ENCODE measurements around the gene MYO1B.

The MYO1B gene

DNA sequence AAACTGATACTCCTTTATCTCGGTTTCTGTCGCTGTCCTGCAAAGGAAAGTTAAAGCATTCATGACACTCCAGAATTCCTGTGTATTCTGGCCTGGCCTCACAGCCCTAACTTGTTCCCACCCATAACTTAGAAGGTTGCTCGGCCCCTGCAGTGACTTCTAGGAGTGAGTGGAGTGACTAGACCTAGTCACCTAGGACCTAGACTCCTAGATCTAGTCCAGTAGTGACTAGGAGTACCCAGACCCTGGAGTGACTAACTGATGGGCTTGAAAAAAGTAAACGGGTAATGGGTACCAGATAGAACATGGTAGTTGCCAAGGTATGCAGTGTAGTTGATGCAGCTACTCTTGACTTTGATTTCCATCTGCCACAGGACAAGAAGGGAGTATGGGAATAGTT lies 181.8 kb downstream of the MYO1B start:
- TF ChIP-seq TAF1 (IDR thresholded peaks at IDR 0.05; ENCODE audit: borderline replicate concordance, low read depth, low read length), result no peak
- TF ChIP-seq POLR2AphosphoS5 (IDR thresholded peaks at IDR 0.05; ENCODE audit: low read depth, low read length), result no peak
- TF ChIP-seq POLR2A (IDR thresholded peaks at IDR 0.05; ENCODE audit: low read depth, low read length), result no peak
- DNase-seq (ENCODE audit: insufficient read length), result no peak
- FAIRE-seq, result no peak

DNA sequence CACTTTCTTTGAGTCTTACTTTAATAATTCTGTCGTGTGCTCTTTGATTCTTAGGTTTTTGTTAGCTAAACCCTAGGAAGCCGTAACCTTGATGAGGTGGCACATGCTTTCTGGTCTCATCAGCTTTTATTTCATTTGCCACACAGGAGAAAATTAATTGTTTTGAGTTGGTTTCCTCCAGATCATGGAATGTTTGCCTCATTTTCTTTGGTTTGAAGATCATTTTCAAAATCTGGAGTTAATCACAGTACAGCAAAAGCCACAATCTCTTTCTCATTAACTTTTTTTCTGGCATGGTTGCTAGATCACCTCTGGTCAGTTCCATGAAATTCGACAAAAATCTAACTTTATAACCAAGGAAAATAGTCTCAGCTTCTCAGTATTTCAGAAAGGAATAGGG lies 182.9 kb downstream of the MYO1B start:
- DNase-seq (ENCODE audit: insufficient read length) (no peak), FAIRE-seq (no peak)
- TF ChIP-seq POLR2A (IDR thresholded peaks at IDR 0.05; ENCODE audit: low read depth, low read length), result no peak
- no peak for TF ChIP-seq POLR2AphosphoS5 (IDR thresholded peaks at IDR 0.05; ENCODE audit: low read depth, low read length)
- no peak for TF ChIP-seq TAF1 (IDR thresholded peaks at IDR 0.05; ENCODE audit: borderline replicate concordance, low read depth, low read length)

DNA sequence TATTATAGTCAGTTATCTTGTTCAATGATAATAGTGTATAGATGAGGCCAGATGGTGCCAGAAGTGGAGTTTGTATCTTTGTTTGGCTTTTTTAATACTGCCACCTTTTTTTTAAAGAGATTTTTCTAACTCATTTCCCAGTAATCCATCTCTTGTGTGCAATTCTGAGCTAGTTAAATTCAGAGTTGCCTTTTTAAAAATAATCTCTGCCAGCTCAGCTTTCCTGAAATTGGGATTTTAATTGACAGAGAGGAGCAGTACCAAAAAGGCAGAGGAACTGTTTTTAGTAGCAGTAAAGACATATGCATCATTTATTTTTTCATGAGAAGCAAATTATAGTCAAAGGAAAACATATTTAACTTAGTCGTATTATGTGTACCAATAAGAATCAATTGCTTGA lies 185.3 kb downstream of the MYO1B start:
- no peak for TF ChIP-seq POLR2AphosphoS5 (IDR thresholded peaks at IDR 0.05; ENCODE audit: low read depth, low read length)
- TF ChIP-seq TAF1 (IDR thresholded peaks at IDR 0.05; ENCODE audit: borderline replicate concordance, low read depth, low read length), result no peak
- TF ChIP-seq POLR2A (IDR thresholded peaks at IDR 0.05; ENCODE audit: low read depth, low read length), result no peak
- DNase-seq (ENCODE audit: insufficient read length) (no peak), FAIRE-seq (no peak)

DNA sequence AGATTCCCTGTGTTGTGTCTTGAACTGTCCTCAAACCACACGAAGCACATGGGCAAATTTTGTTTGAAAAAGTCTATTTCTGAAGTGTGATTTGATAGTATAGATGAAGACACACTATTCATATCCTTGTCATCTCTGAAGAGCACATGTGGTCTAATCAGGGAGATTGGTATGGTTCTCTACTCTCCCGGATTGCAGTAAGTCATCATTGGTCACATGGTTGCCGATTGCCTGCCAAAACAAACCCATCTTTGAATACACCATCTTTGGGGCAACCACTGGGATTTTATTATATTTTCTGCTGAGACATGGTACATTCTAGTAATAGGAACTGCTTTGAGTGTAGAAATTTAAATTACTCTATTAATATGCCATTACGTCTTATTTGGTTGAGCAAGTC lies 186.9 kb downstream of the MYO1B start:
- FAIRE-seq (no peak), DNase-seq (ENCODE audit: insufficient read length) (no peak)
- TF ChIP-seq POLR2A (IDR thresholded peaks at IDR 0.05; ENCODE audit: low read depth, low read length), result no peak
- TF ChIP-seq TAF1 (IDR thresholded peaks at IDR 0.05; ENCODE audit: borderline replicate concordance, low read depth, low read length), result no peak
- TF ChIP-seq POLR2AphosphoS5 (IDR thresholded peaks at IDR 0.05; ENCODE audit: low read depth, low read length), result no peak

DNA sequence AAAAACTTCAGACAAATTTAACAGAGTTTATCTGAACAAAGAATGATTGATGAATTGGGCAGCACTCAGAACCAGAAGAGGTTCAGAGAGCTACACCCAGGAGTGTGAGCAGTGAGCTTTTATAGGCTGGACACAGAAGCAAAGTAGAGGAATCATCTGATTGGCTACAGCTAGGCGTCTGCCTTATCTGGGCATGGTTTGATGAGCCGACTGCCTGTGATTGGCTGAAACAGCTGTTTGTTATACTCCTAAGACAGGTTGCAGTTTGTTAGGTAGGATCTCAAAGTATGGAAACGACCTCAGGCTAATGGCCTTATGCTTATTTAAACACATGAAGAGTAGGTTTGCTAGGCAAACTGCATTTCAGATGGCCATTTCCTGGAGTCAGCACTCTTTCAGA lies 188.9 kb downstream of the MYO1B start:
- no peak for TF ChIP-seq POLR2AphosphoS5 (IDR thresholded peaks at IDR 0.05; ENCODE audit: low read depth, low read length)
- TF ChIP-seq TAF1 (IDR thresholded peaks at IDR 0.05; ENCODE audit: borderline replicate concordance, low read depth, low read length), result no peak
- TF ChIP-seq POLR2A (IDR thresholded peaks at IDR 0.05; ENCODE audit: low read depth, low read length), result no peak
- no peak for FAIRE-seq
- no peak for DNase-seq (ENCODE audit: insufficient read length)

DNA sequence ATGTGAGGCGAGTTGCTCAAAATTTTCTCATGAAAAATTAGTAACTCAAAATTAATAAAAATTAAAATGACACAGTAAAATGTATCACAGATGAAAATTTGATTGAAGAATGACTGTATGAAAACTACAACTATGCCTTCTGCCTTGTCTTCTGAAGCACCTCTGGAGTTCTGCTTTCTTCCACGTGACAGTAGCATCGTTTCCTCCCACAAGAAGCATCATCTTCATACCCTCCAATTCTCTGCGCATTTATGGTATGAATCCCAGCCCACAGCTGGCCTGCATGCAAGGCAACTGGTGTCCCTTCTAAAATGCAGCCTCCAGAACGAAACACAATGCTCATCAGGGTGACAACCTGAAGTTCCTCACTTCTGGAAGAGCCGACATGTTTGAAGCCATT lies 189.9 kb downstream of the MYO1B start:
- TF ChIP-seq POLR2AphosphoS5 (IDR thresholded peaks at IDR 0.05; ENCODE audit: low read depth, low read length) (no peak), TAF1 (IDR thresholded peaks at IDR 0.05; ENCODE audit: borderline replicate concordance, low read depth, low read length) (no peak), POLR2A (IDR thresholded peaks at IDR 0.05; ENCODE audit: low read depth, low read length) (no peak)
- DNase-seq (ENCODE audit: insufficient read length) (no peak), FAIRE-seq (no peak)

DNA sequence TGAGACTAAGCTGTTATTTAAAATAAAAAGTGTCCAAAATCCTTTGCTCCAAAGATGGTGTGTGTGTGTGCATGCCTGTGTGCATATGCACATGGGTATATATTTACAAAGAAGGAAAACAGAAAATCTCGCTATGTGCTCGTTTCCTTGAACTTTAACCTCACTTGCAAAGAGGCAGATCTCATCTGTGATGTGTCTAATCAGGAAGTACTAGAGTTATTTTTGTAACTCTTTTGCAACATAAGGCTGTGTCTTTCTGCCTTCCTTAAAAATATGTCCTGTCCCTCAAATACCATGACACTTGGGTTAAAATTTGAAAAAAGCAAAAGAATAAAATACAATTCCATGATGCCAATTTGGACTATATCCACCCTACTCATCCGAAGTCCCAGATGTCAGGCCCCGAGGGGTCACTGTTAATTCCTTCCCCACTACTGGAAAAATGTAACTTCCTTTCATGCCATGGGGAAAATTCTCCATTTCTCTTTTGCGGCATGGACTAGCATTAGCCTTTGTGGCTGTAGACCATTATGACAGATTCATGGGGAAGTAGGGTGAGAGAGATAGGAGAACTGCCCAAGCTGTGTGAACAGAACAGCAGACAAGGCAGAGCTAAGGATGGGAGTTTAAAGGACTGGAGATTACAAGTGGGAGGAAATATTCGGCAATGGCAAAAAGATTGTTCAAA lies 191.3 kb downstream of the MYO1B start:
- FAIRE-seq (no peak), DNase-seq (ENCODE audit: insufficient read length) (no peak)
- no peak for TF ChIP-seq POLR2A (IDR thresholded peaks at IDR 0.05; ENCODE audit: low read depth, low read length)
- TF ChIP-seq TAF1 (IDR thresholded peaks at IDR 0.05; ENCODE audit: borderline replicate concordance, low read depth, low read length), result no peak
- no peak for TF ChIP-seq POLR2AphosphoS5 (IDR thresholded peaks at IDR 0.05; ENCODE audit: low read depth, low read length)

DNA sequence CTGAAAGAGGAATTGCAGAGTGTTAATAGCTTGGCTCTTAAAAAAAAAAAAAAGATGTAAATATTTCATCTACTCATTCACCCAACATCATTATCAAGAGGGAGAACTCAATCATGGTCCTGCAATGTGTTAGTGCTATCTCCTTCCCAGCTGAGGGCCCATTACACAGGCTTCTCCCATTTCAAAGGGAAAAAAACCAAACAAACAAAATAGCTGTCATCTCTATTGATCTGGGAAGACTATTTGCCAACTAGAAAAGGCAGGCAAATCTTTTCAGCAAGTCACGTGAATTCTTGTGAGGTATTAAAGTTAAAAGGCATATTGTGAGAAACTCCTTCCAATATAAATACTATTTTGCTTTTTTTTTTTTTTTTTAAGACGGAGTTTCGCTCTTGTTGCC lies 194.3 kb downstream of the MYO1B start:
- FAIRE-seq (no peak), DNase-seq (ENCODE audit: insufficient read length) (no peak)
- no peak for TF ChIP-seq POLR2A (IDR thresholded peaks at IDR 0.05; ENCODE audit: low read depth, low read length)
- TF ChIP-seq POLR2AphosphoS5 (IDR thresholded peaks at IDR 0.05; ENCODE audit: low read depth, low read length), result no peak
- no peak for TF ChIP-seq TAF1 (IDR thresholded peaks at IDR 0.05; ENCODE audit: borderline replicate concordance, low read depth, low read length)

DNA sequence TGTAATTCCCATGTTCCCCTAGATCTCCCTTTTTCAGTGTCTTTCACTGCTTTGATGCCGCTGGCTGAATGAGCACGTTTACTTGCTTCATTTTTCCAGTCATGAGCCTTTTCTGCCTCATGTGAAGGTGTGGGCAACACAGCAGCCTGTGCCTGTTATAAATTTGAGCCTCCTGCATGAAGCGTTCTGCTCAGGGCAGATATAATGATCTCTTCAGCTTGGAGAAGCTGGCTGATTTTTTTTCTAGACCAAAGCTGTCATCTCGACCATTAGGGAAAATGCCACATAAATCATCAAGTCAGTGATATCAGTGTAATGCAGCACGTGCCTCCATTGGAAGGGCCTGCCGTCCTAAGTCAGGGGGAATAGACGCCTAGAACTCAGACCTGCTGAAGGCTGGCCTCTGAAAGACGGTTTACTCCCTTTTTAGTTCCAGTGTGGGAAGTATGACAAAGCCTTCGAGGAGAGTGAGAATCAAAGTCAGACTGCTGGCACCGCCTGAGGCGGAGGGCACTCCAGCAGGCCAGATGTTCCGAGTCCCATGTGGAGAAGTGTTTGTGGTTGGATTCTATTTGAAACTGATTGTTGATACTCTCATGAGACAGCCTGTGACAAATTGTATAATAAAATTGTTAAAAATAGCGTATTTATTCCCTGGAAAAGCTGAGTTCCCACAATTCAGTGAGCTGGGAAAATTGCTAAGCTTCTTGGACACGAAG lies 196.5 kb downstream of the MYO1B start:
- DNase-seq (ENCODE audit: insufficient read length), result no peak
- TF ChIP-seq TAF1 (IDR thresholded peaks at IDR 0.05; ENCODE audit: borderline replicate concordance, low read depth, low read length), result no peak
- no peak for TF ChIP-seq POLR2A (IDR thresholded peaks at IDR 0.05; ENCODE audit: low read depth, low read length)
- no peak for TF ChIP-seq POLR2AphosphoS5 (IDR thresholded peaks at IDR 0.05; ENCODE audit: low read depth, low read length)
- no peak for FAIRE-seq

DNA sequence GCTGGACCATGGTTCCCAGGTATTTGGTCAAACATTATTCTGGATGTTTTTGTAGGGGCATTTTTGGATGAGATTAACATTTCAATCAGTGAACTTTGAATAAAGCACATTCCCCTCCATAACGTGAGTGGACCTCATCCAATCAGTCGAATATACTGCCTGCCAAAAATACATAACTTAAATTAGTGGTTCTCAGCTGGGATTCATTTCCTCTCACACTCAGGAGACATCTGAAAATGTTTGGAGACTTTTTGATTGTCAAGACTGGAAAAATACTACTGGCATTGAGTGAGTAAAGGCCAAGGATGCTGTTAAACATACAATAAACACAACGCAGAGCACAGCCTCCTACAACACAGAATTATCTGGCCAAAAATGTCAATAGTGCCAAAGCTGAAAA lies 198.2 kb downstream of the MYO1B start:
- DNase-seq (ENCODE audit: insufficient read length), result no peak
- TF ChIP-seq POLR2A (IDR thresholded peaks at IDR 0.05; ENCODE audit: low read depth, low read length), result no peak
- FAIRE-seq, result no peak

DNA sequence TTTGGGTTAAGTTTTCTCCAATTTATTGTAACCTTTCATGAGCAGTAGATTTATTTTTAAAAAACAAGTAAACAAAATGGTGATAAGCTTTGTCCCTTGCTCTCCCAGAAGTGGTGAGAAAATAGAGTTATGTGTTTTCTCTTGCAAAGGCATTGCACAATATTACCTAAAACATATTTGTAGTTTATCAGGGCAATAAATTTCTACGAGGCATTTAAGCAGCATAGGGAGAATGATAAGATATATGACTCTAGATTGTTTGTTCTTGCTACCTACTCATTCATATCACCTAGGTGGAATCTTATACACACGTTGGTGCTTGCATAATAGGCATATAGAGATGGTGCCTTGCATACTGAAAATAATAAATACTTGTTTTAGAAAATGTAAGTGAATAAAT lies 201.7 kb downstream of the MYO1B start:
- DNase-seq (ENCODE audit: insufficient read length) (no peak), FAIRE-seq (no peak)
- TF ChIP-seq TAF1 (IDR thresholded peaks at IDR 0.05; ENCODE audit: borderline replicate concordance, low read depth, low read length), result no peak
- no peak for TF ChIP-seq POLR2A (IDR thresholded peaks at IDR 0.05; ENCODE audit: low read depth, low read length)
- no peak for TF ChIP-seq POLR2AphosphoS5 (IDR thresholded peaks at IDR 0.05; ENCODE audit: low read depth, low read length)

DNA sequence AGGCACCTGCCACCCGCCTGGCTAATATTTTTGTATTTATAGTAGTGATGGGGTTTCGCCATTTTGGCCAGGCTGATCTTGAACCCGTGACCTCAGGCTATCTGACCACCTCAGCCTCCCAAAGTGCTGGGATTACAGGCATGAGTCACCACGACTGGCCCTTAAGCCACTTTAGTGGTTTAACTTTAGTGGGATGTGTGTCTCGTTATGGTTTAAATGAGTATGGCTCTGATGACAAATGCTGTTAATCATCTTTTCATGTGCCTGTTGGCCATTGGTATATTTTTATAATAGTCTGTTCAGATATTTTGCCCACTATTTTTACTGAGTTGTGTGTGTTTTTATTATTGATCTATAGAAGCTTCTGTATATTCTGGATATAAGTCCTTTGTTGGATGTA lies 205.9 kb downstream of the MYO1B start:
- DNase-seq (ENCODE audit: insufficient read length) (no peak), FAIRE-seq (no peak)
- TF ChIP-seq POLR2AphosphoS5 (IDR thresholded peaks at IDR 0.05; ENCODE audit: low read depth, low read length), result no peak
- TF ChIP-seq TAF1 (IDR thresholded peaks at IDR 0.05; ENCODE audit: borderline replicate concordance, low read depth, low read length), result no peak
- TF ChIP-seq POLR2A (IDR thresholded peaks at IDR 0.05; ENCODE audit: low read depth, low read length), result no peak

Measured in GM12892 (cell line).